ENCODE measurements around the gene MICALL2.
A peak's percentile ranks its signal among the peaks of the same experiment; 100 is the strongest.

MICALL2 gene

GRCh38 chr7:1413936-1414639 is 45.2 kb downstream of the MICALL2 start:
- no peak overlapping the region for H3K4me3 ChIP-seq (ENCODE audit: low read length)
- DNase-seq (ENCODE audit: low read depth), result no peak
- no peak for TF ChIP-seq CTCF (conservative IDR thresholded peaks at IDR 0.05; ENCODE audit: low read depth, low read length)

- peak; percentile 67 for TF ChIP-seq CTCF (conservative IDR thresholded peaks at IDR 0.05; ENCODE audit: low read depth, low read length)
- no peak overlapping the region for H3K4me3 ChIP-seq (ENCODE audit: low read length)
- no peak for DNase-seq (ENCODE audit: low read depth)
Observed at GRCh38 chr7:1412322-1413261, 46.7 kb downstream of the MICALL2 start.

GRCh38 chr7:1411414-1411813 is 47.9 kb downstream of the MICALL2 start:
- H3K4me3 ChIP-seq (ENCODE audit: low read length), result no peak overlapping the region
- TF ChIP-seq CTCF (conservative IDR thresholded peaks at IDR 0.05; ENCODE audit: low read depth, low read length), result no peak

GRCh38 chr7:1410992-1411391 is 48.3 kb downstream of the MICALL2 start:
- H3K4me3 ChIP-seq (ENCODE audit: low read length), result no peak overlapping the region
- no peak for DNase-seq (ENCODE audit: low read depth)
- TF ChIP-seq CTCF (conservative IDR thresholded peaks at IDR 0.05; ENCODE audit: low read depth, low read length), result no peak

More at GRCh38 chr7:1411414-1411813, 47.9 kb downstream of the MICALL2 start:
- no peak for DNase-seq (ENCODE audit: low read depth)

- no peak overlapping the region for H3K4me3 ChIP-seq (ENCODE audit: low read length)
- no peak for TF ChIP-seq CTCF (conservative IDR thresholded peaks at IDR 0.05; ENCODE audit: low read depth, low read length)
- DNase-seq (ENCODE audit: low read depth), result no peak
Observed at GRCh38 chr7:1409555-1409954, 49.7 kb downstream of the MICALL2 start.

- TF ChIP-seq CTCF (conservative IDR thresholded peaks at IDR 0.05; ENCODE audit: low read depth, low read length), result no peak
- no peak for DNase-seq (ENCODE audit: low read depth)
- H3K4me3 ChIP-seq (ENCODE audit: low read length), result no peak overlapping the region
Observed at GRCh38 chr7:1408466-1408865, 50.8 kb downstream of the MICALL2 start.
